Dedifferentiated amniotic fluid mesenchymal stem cell (primary cell): ENCODE results near the gene PEF1.

Experiments used
- DNase-seq: peaks from one replicate; pipeline ENCODE4 v3.0.0-alpha.2; 2016; ENCODE audit errors: extremely low spot score

Gene PEF1

GRCh38 chr1:31644560-31645273 lies at the start of gene PEF1:
Gene PEF1 (minus strand): TSS chr1:31644876. CDS start chr1:31644864, 12 bp downstream.
- DNase-seq: peak; percentile 99

- no peak for DNase-seq
Measured at GRCh38 chr1:31693231-31693630, 48.6 kb upstream of the PEF1 start.

GRCh38 chr1:31691951-31692350 lies 47.3 kb upstream of the PEF1 start:
- no peak for DNase-seq

- no peak for DNase-seq
Measured at GRCh38 chr1:31691446-31691845, 46.8 kb upstream of the PEF1 start.

GRCh38 chr1:31690921-31691320 lies 46.2 kb upstream of the PEF1 start:
- no peak for DNase-seq

- DNase-seq: peak; percentile 84
Measured at GRCh38 chr1:31689854-31690253, 45.2 kb upstream of the PEF1 start.

GRCh38 chr1:31689379-31689778 lies 44.7 kb upstream of the PEF1 start:
- DNase-seq: no peak

- DNase-seq: no peak
Measured at GRCh38 chr1:31688233-31688918, 43.7 kb upstream of the PEF1 start.

GRCh38 chr1:31687601-31688000 lies 42.9 kb upstream of the PEF1 start:
- no peak for DNase-seq

- DNase-seq: no peak
Measured at GRCh38 chr1:31685795-31686194, 41.1 kb upstream of the PEF1 start.

- no peak for DNase-seq
Measured at GRCh38 chr1:31683997-31684396, 39.3 kb upstream of the PEF1 start.

GRCh38 chr1:31681415-31681814 lies 36.7 kb upstream of the PEF1 start:
- no peak for DNase-seq

- no peak for DNase-seq
Measured at GRCh38 chr1:31679676-31680230, 35.1 kb upstream of the PEF1 start.

GRCh38 chr1:31679091-31679490 lies 34.4 kb upstream of the PEF1 start:
- no peak for DNase-seq

GRCh38 chr1:31678681-31679080 lies 34.0 kb upstream of the PEF1 start:
- no peak for DNase-seq

- no peak for DNase-seq
Measured at GRCh38 chr1:31677949-31678348, 33.3 kb upstream of the PEF1 start.

GRCh38 chr1:31677401-31677800 lies 32.7 kb upstream of the PEF1 start:
- DNase-seq: no peak

- DNase-seq: no peak
Measured at GRCh38 chr1:31675756-31676155, 31.1 kb upstream of the PEF1 start.

GRCh38 chr1:31675161-31675560 lies 30.5 kb upstream of the PEF1 start:
- DNase-seq: no peak

- peak; percentile 19 for DNase-seq
Measured at GRCh38 chr1:31674626-31675025, 29.9 kb upstream of the PEF1 start.

- DNase-seq: no peak
Measured at GRCh38 chr1:31673433-31673832, 28.8 kb upstream of the PEF1 start.

GRCh38 chr1:31672986-31673385 lies 28.3 kb upstream of the PEF1 start:
- DNase-seq: no peak

GRCh38 chr1:31671561-31672201 lies 27.0 kb upstream of the PEF1 start:
- DNase-seq: no peak
